ENCODE data around the gene HNRNPH1. TPM values are rescaled to one million over a fixed set of nuclear protein-coding genes. Genes with fewer than 3 reads are reported as not detected.
A peak's percentile ranks its signal among the peaks of the same experiment; 100 is the strongest.

Gene HNRNPH1
- total RNA-seq, 1 experiment from 2014 or later: 587 TPM

DNA sequence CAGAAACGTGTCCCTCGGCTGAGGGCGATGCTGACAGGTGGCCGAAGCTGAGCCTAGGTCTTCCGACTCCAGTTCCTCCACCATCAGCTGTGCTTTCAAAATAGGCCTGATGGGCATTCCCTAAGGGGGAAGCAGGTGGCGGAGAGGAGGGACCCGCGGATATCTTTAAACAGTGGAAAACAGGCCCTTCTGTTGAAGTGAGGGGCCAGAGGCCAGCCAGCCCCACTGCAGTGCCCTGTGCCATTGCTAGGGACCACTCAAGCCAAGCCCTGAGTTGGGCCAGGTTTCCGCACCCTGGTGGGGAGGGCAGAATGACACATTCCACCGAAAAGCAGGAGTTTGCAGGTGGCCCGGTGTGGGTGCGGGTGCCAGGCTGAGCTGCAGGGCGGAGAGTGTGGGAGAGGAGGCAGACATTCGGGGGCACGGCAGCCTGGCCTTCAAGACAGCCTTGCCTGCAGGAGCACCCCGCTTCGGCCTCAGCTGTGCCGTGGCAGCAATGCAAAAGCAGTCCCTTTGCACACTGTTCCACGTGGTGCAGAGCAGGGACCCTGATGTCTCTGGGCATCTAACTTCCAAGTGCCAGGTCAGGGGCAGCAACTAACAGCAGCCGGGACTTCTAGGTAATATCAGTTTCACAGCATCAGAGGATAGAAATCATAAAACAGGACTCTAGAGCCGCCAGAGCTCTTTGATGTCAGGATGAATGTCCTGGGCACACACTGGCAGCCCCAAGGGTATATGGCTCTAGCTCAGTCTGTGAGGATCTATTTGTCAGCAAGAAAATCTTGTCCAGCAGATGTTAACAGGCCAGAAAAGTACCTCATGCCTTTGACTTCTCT lies 17.2 kb downstream of the HNRNPH1 start:
- H3K4me1 ChIP-seq (ENCODE audit: control insufficient read depth, insufficient read depth, low read length): peaks cover 28% of the 10 kb centered on the region
- ATAC-seq (0 out of 2 replicates have a peak, but pooled peaks have one; percentile 0), DNase-seq (ENCODE audit: low read depth, low spot score) (no peak)
- TF ChIP-seq SIN3A (IDR thresholded peaks at IDR 0.05; ENCODE audit: borderline replicate concordance, insufficient read depth, low read depth, low read length): no peak
- TF ChIP-seq POLR2AphosphoS5 (IDR thresholded peaks at IDR 0.05; ENCODE audit: low read depth, low read length): peak; percentile 26; the same call in 1 of the 2 replicates
- TF ChIP-seq CTCF (IDR thresholded peaks at IDR 0.05): no peak
- TF ChIP-seq TCF7L2 (IDR thresholded peaks at IDR 0.05; ENCODE audit: low read depth, low read length): peak; percentile 56; the same call in 1 of the 2 replicates
- no peak for TF ChIP-seq REST (IDR thresholded peaks at IDR 0.05; ENCODE audit: insufficient read depth in 1 of 2, low read depth in 2 of 2, low read length in 1 of 2)
- no TSS peak for BruUV-seq (replicated peaks)
- no peaks in the 10 kb centered on the region for H3K9me3 ChIP-seq (ENCODE audit: control insufficient read depth, insufficient read depth, low read depth, low read length)
- POLR2A ChIA-PET: no interaction called here
- no peaks in the 10 kb centered on the region for H3K27me3 ChIP-seq (ENCODE audit: control insufficient read depth, insufficient read depth, low read length)
- in situ Hi-C loops (cut with HindIII; ENCODE audit: low pct_unique_long_range_greater_than_20kb, low sequenced_read_pairs) (no loop called here), intact Hi-C loops (cut with micrococcal nuclease; ENCODE audit: unreplicated experiment) (no loop called here)
- CTCF ChIA-PET: no interaction called here
- peaks cover 3% of the 10 kb centered on the region for H3K36me3 ChIP-seq (ENCODE audit: control insufficient read depth, insufficient read depth, low read length)
- H3K4me3 ChIP-seq (ENCODE audit: low read depth in 2 of 2, low read length in 2 of 2): no peak overlapping the region
- peak overlapping the region; percentile 51 for H3K27ac ChIP-seq (ENCODE audit: low read length)

- intact Hi-C loops (cut with micrococcal nuclease; ENCODE audit: unreplicated experiment): no loop called here
- Histone ChIP-seq H3K27me3 (ENCODE audit: control insufficient read depth, insufficient read depth, low read length) (no peaks in the 10 kb centered on the region), H3K27ac (ENCODE audit: low read length) (peak overlapping the region; percentile 51; the same call in 1 of the 2 replicates), H3K9me3 (ENCODE audit: control insufficient read depth, insufficient read depth, low read depth, low read length) (no peaks in the 10 kb centered on the region), H3K4me3 (ENCODE audit: low read depth in 2 of 2, low read length in 2 of 2) (no peak overlapping the region), H3K4me1 (ENCODE audit: control insufficient read depth, insufficient read depth, low read length) (peaks cover 17% of the 10 kb centered on the region), H3K36me3 (ENCODE audit: control insufficient read depth, insufficient read depth, low read length) (peaks cover 3% of the 10 kb centered on the region)
- ChIA-PET CTCF (no interaction called here), POLR2A (no interaction called here)
- BruUV-seq (replicated peaks): TSS peak; percentile 35
- ATAC-seq: no peak
- no peak for DNase-seq (ENCODE audit: low read depth, low spot score)
- no peak for TF ChIP-seq CTCF (IDR thresholded peaks at IDR 0.05)
- TF ChIP-seq POLR2AphosphoS5 (IDR thresholded peaks at IDR 0.05; ENCODE audit: low read depth, low read length): no peak; the same call in 1 of the 2 replicates
- no peak for TF ChIP-seq SIN3A (IDR thresholded peaks at IDR 0.05; ENCODE audit: borderline replicate concordance, insufficient read depth, low read depth, low read length)
- no peak for TF ChIP-seq REST (IDR thresholded peaks at IDR 0.05; ENCODE audit: insufficient read depth in 1 of 2, low read depth in 2 of 2, low read length in 1 of 2)
- no peak for TF ChIP-seq TCF7L2 (IDR thresholded peaks at IDR 0.05; ENCODE audit: low read depth, low read length)
- in situ Hi-C loops (cut with HindIII; ENCODE audit: low pct_unique_long_range_greater_than_20kb, low sequenced_read_pairs): no loop called here
Observed at GRCh38 chr5:179605026-179605833, 18.2 kb downstream of the HNRNPH1 start.
